Right lobe of liver (tissue), 6 donors: ENCODE results near the gene ABHD2. TPM values are rescaled to one million over a fixed set of nuclear protein-coding genes. Genes with fewer than 3 reads are reported as not detected.

Source experiments
- ATAC-seq, 4 donors: fragments of 200-7000 bp; cut with Tn5 transposase; one replicate each; pipeline ENCODE4 v1.9.1; 2020; ENCODE audit warnings: mild to moderate bottlenecking in 4 of 4, moderate library complexity in 4 of 4
- DNase-seq, 3 donors: peaks; one replicate each; pipeline ENCODE4 v3.0.0-alpha.2; 2020
- H3K27ac ChIP-seq, 3 donors: fragments of 200-600 bp; one replicate each; pipeline ENCODE4 v1.8.0; 2022
- H3K27me3 ChIP-seq, 2 donors: fragments of 200-600 bp; one replicate each; pipeline ENCODE4 v1.8.0; 2022
- H3K36me3 ChIP-seq, 4 donors: fragments of 200-600 bp; sonication (generic) in 1 of 4; one replicate each; pipeline versions ENCODE4 v1.5.1 to v1.8.0; 2017 to 2022; ENCODE audit warnings: control low read depth in 1 of 4
- H3K4me1 ChIP-seq, 4 donors: fragments of 200-600 bp; sonication (generic) in 1 of 4; one replicate each; pipeline versions ENCODE4 v1.5.1 to v1.8.0; 2017 to 2022; ENCODE audit warnings: control low read depth in 1 of 4
- H3K4me3 ChIP-seq, 3 donors: fragments of 200-600 bp; one replicate each; pipeline ENCODE4 v1.8.0; 2022
- H3K9me3 ChIP-seq, 4 donors: fragments of 200-600 bp; sonication (generic) in 1 of 4; one replicate each; pipeline versions ENCODE4 v1.5.1 to v1.8.0; 2017 to 2022; ENCODE audit warnings: control low read depth in 1 of 4
- CTCF ChIP-seq, 4 donors: fragments of 200-600 bp in 3 of 4; fragments of 450-650 bp in 1 of 4; IDR thresholded peaks; one replicate each; pipeline versions ENCODE4 v1.5.1 to v1.8.0; 2016 to 2022; ENCODE audit warnings: antibody characterized with exemption in 4 of 4, mild to moderate bottlenecking in 2 of 4
- POLR2A ChIP-seq: fragments of 450-650 bp; IDR thresholded peaks from one replicate; pipeline ENCODE4 v1.6.1; 2017; ENCODE audit warnings: antibody characterized with exemption, mild to moderate bottlenecking
- WGBS: methylation state at CpG from one replicate; pipeline ENCODE4 v1.1.6; 2018; ENCODE audit warnings: low coverage, low lambda C conversion rate; ENCODE audit not compliant: insufficient coverage; ENCODE audit errors: missing lambda C conversion rate; 5-methylcytosine and 5-hydroxymethylcytosine counted together
- intact Hi-C, 2 donors: fragments of 100-400 bp; cut with DNase I; formaldehyde crosslinking; loops; one replicate each; pipeline versions ENCODE4 v1.11.2 to v1.14.1; 2022
- total RNA-seq, 6 experiments: library from RNA; depleted of rRNA in 2 of 6; stranded (reverse); fragments of >200 nt in 2 of 6; fragmentation: NEBNext Ultra II Directional in 3 of 6; extraction: Animal tissue kit (Norgen Biotek cat#: 25700) in 3 of 6; gene quantifications; one replicate each; pipeline versions ENCODE4 v1.1.0 to v1.2.4, GENCODE V29; 2016 to 2023
- donor health status: DM: no; HTN: yes; CAD: no.
- donor health status: DM: no; HTN: no; CAD: no.
- donor health status: DM: no; HTN: no; CAD: no.
- donor health status: DM: no; HTN: yes; CAD: no.
- donor health status: DM: no; HTN: yes; CAD: no.

The ABHD2 gene
- total RNA-seq, 6 experiments from 2014 or later, result 136 to 392 (median 315) TPM

- 24% methylated on average over 12 of the region's 12 CpGs for WGBS
- DNase-seq (peak in 1 of 3 donors; percentile 39), ATAC-seq (peak; percentile 3 to 41 (median 15))
- intact Hi-C loops, result no loop called here
- no peak overlapping the region for H3K4me3 ChIP-seq
- peaks cover 0 to 3% (median 0%) of the 10 kb centered on the region in 4 donors for H3K36me3 ChIP-seq
- H3K4me1 ChIP-seq, result peaks cover 0 to 91% (median 40%) of the 10 kb centered on the region in 4 donors
- no peaks in the 10 kb centered on the region for H3K9me3 ChIP-seq
- peak overlapping the region; percentile 87 to 91 (median 89) for H3K27ac ChIP-seq
- TF ChIP-seq CTCF (IDR thresholded peaks at IDR 0.05) (no peak), POLR2A (no peak)
- no peaks in the 10 kb centered on the region for H3K27me3 ChIP-seq
These were observed 48.0 kb downstream of the ABHD2 start for GRCh38 chr15:89136078-89136806.

GRCh38 chr15:89136818-89137772, 48.8 kb downstream of the ABHD2 start:
- DNase-seq, result peak; percentile 75 to 96 (median 89)
- no peak overlapping the region for H3K4me3 ChIP-seq
- H3K36me3 ChIP-seq, result peaks cover 0 to 5% (median 0%) of the 10 kb centered on the region in 4 donors
- intact Hi-C loops, result no loop called here
- TF ChIP-seq CTCF (IDR thresholded peaks at IDR 0.05) (no peak), POLR2A (peak; percentile 45)
- H3K27me3 ChIP-seq, result no peaks in the 10 kb centered on the region
- WGBS, result 21% methylated on average over 11 of the region's 11 CpGs
- no peaks in the 10 kb centered on the region for H3K9me3 ChIP-seq
- peak overlapping the region; percentile 87 to 91 (median 89) for H3K27ac ChIP-seq
- peaks cover 0 to 94% (median 42%) of the 10 kb centered on the region in 4 donors for H3K4me1 ChIP-seq
- peak; percentile 68 to 84 (median 74) for ATAC-seq

GRCh38 chr15:89137926-89138325, 49.7 kb downstream of the ABHD2 start:
- Histone ChIP-seq H3K27me3 (no peaks in the 10 kb centered on the region), H3K36me3 (peaks cover 0 to 5% (median 0%) of the 10 kb centered on the region in 4 donors), H3K9me3 (no peaks in the 10 kb centered on the region), H3K4me3 (no peak overlapping the region), H3K27ac (peak overlapping the region; percentile 87 to 91 (median 89)), H3K4me1 (peaks cover 0 to 94% (median 38%) of the 10 kb centered on the region in 4 donors)
- intact Hi-C loops, result no loop called here
- peak in 1 of 3 donors; percentile 54 for DNase-seq
- TF ChIP-seq CTCF (IDR thresholded peaks at IDR 0.05), result no peak
- TF ChIP-seq POLR2A, result no peak
- 20% methylated on average over 1 of the region's 3 CpGs for WGBS
- ATAC-seq, result no peak

- peak overlapping the region; percentile 87 to 91 (median 89) for H3K27ac ChIP-seq
- intact Hi-C loops, result no loop called here
- TF ChIP-seq POLR2A (peak; percentile 74), CTCF (IDR thresholded peaks at IDR 0.05) (no peak)
These were observed 50.9 kb downstream of the ABHD2 start for GRCh38 chr15:89138999-89139612.

More at GRCh38 chr15:89138999-89139612, 50.9 kb downstream of the ABHD2 start:
- WGBS, result 42% methylated on average over 10 of the region's 10 CpGs
- Histone ChIP-seq H3K9me3 (no peaks in the 10 kb centered on the region), H3K4me3 (peak overlapping the region in 1 of 3 donors; percentile 25), H3K27me3 (no peaks in the 10 kb centered on the region), H3K36me3 (peaks cover 0 to 5% (median 0%) of the 10 kb centered on the region in 4 donors), H3K4me1 (peaks cover 0 to 88% (median 33%) of the 10 kb centered on the region in 4 donors)
- peak; percentile 21 to 49 (median 38) for ATAC-seq
- peak in 1 of 3 donors; percentile 49 for DNase-seq
